ENCODE data around the gene ANKLE2.
"Not testable (repeated sequence)": the region's sequence is repeated elsewhere in the genome, so short reads cannot be mapped to it uniquely, and the experiment has no call there.

ANKLE2 gene

GRCh38 chr12:132719141-132719953 is 42.3 kb downstream of the ANKLE2 start:
- DNase-seq (ENCODE audit: low read depth), result no peak

- no peak for DNase-seq (ENCODE audit: low read depth)
Observed at GRCh38 chr12:132718644-132719043, 43.0 kb downstream of the ANKLE2 start.

GRCh38 chr12:132717531-132718387 is 43.9 kb downstream of the ANKLE2 start:
- no peak for DNase-seq (ENCODE audit: low read depth)

- DNase-seq (ENCODE audit: low read depth), result no peak
Observed at GRCh38 chr12:132717011-132717410, 44.6 kb downstream of the ANKLE2 start.

GRCh38 chr12:132716356-132716755 is 45.3 kb downstream of the ANKLE2 start:
- no peak for DNase-seq (ENCODE audit: low read depth)

GRCh38 chr12:132715874-132716273 is 45.8 kb downstream of the ANKLE2 start:
- no peak for DNase-seq (ENCODE audit: low read depth)

GRCh38 chr12:132713123-132713522 is 48.5 kb downstream of the ANKLE2 start:
- DNase-seq (ENCODE audit: low read depth), result no peak

- DNase-seq (ENCODE audit: low read depth), result no peak
Observed at GRCh38 chr12:132711080-132711843, 50.4 kb downstream of the ANKLE2 start.

- DNase-seq (ENCODE audit: low read depth), result peak; percentile 91
Observed at GRCh38 chr12:132710405-132711079, 51.1 kb downstream of the ANKLE2 start, which contains the start of gene PGAM5. TSS of gene PGAM5 (plus strand) at chr12:132710842. CDS start at chr12:132710877, 35 bp downstream.

GRCh38 chr12:132710043-132710404 is 51.6 kb downstream of the ANKLE2 start:
- DNase-seq (ENCODE audit: low read depth), result no peak

GRCh38 chr12:132708150-132708549 is 53.5 kb downstream of the ANKLE2 start:
- no peak for DNase-seq (ENCODE audit: low read depth)

- DNase-seq (ENCODE audit: low read depth), result no peak
Observed at GRCh38 chr12:132707241-132707640, 54.4 kb downstream of the ANKLE2 start.

- DNase-seq (ENCODE audit: low read depth), result no peak
Observed at GRCh38 chr12:132703641-132704040, 58.0 kb downstream of the ANKLE2 start.

GRCh38 chr12:132702640-132703039 is 59.0 kb downstream of the ANKLE2 start:
- no peak for DNase-seq (ENCODE audit: low read depth)

- DNase-seq (ENCODE audit: low read depth), result no peak
Observed at GRCh38 chr12:132700212-132700822, 61.3 kb downstream of the ANKLE2 start.

GRCh38 chr12:132698341-132698740 is 63.3 kb downstream of the ANKLE2 start:
- DNase-seq (ENCODE audit: low read depth), result no peak

- no peak for DNase-seq (ENCODE audit: low read depth)
Observed at GRCh38 chr12:132695431-132695830, 66.2 kb downstream of the ANKLE2 start.

GRCh38 chr12:132694888-132695287 is 66.7 kb downstream of the ANKLE2 start:
- DNase-seq (ENCODE audit: low read depth), result not testable (repeated sequence)

GRCh38 chr12:132692030-132692429 is 69.6 kb downstream of the ANKLE2 start:
- DNase-seq (ENCODE audit: low read depth), result not testable (repeated sequence)

GRCh38 chr12:132690112-132690511 is 71.5 kb downstream of the ANKLE2 start:
- no peak for DNase-seq (ENCODE audit: low read depth)

GRCh38 chr12:132689227-132689626 is 72.4 kb downstream of the ANKLE2 start:
- DNase-seq (ENCODE audit: low read depth), result no peak
